Ureter (tissue), 1 donor: ENCODE measurements around the gene CENPN. TPM values are rescaled to one million over a fixed set of nuclear protein-coding genes. Genes with fewer than 3 reads are reported as not detected.

Experiments
- DNase-seq: peaks from one replicate; pipeline ENCODE4 v3.0.0-alpha.2; 2020; ENCODE audit warnings: low spot score
- total RNA-seq: library from RNA; stranded (reverse); gene quantifications from one replicate; pipeline ENCODE4 v1.2.4, GENCODE V29; 2023
- donor health status: DM: yes; HTN: yes; CAD: no.

Gene CENPN
- total RNA-seq, 1 donor from 2014 or later: 6.2 TPM

DNA sequence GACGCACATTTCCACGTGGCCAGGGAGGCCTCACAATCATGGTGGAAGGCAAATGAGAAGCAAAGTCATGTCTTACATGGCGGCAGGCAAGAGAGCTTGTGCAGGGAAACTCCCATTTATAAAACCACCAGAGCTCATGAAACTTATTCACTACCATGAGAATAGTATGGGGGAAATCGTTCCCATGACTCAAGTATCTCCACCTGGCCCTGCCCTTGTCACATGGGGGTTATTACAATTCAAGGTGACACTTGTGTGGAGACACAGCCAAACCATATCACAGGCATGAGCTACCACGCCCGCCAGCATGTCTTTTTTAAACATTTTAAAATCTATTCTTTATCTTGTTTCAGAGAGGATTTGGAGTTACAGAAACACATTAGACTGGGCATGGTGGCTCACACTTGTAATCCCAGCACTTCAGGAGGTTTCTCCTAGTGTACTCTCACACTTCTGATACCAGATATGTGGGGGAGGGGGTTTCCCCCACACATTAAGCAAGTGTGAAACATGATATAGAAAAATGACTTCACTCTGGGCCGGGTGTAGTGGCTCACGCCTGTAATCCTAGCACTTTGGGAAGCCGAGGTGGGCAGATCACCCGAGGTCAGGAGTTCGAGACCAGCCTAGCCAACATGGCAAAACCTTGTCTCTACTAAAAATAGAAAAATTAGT is 23.1 kb downstream of the CENPN start:
- DNase-seq: no peak

DNA sequence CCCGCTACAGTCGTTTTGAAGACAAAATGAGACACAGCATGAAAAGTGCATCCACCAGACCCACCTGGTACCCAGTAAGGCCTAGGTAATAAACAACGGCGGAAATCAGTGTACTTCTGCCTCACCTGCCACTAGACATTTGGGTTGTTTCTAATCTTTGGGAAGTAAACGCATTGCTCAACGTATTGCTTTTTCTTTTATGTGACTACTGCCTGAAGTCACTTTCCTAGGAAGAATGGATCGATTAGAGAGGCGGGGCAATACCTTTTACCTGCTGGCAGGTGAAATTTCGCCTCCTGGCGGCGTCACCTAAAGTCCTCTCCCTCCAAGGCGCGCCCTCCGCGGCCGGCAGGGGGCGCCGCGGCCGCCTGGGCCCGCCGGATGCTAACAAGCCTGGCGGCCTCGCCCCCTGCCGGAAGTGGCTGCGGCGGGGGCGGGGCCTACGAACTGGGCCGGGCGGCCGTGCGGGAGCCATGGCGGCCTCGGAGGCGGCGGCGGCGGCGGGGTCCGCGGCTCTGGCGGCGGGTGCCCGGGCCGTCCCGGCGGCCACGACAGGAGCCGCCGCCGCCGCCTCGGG is 28.5 kb downstream of the CENPN start, which contains the start of gene ATMIN:
Gene ATMIN, plus strand, starts transcription at position 445 of the 577 bp plus-strand sequence. Its CDS starts 29 bp downstream, at position 474.
- DNase-seq: peak; percentile 85

DNA sequence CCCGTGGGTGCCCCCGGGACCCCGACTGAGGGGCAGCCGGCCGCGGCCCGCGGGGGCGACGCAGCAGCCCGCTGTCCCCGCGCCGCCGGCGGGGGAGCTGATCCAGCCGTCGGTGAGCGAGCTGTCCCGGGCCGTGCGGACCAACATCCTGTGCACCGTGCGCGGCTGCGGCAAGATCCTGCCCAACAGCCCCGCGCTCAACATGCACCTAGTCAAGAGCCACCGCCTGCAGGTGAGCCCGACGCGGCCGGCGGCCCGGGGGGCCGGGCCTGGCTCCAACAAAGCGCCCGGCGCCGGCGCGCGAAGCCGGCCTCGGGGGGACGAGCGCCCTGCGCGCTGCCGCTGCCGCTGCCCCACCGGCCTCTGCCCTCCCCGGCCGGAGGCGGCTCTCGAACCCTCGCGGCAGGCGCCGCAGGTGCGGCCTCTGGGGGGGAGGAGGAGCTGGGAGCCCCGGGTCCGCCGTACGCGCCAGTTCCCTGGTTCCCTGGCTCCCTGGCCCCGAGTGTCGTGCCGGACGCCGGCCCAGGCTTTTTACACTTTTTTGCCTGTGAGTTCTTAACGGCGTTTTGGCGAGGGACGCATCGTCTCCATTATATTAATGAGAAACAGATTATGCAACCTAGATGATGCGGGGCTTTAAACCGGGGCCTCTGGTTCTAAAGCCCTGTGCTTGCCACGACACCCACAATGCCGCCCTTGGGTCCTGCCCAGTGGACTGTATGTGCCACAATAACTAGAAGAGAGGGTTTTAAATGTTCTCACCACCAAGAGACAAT is 29.1 kb downstream of the CENPN start:
- no peak for DNase-seq

DNA sequence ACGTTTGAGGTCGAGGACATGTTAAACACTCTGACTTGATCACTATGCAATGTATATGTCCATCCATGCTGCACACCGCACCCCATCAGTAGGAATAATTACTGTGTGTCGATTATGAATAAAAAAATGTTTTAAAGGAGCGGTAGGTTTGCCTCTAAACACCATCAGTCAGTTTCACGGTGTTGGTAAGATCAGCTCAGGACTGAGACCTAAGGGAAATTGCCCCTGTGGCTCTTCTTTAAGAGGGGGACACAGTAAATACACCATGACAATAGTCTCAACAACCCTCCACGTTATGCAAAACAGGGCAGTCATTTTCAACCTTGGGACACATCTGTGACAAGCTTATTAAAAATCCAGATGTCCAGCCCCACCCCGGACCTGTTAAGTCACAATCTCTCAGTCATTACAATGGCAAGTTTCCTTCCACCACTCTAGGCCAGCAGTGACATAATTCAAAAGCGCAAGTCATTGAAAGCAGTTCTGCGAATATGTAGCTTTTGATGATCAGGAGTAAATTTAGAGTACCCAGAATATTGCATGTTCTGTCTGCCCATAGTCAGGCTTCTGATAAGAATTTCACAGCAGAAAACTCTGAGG is 29.8 kb downstream of the CENPN start:
- no peak for DNase-seq

DNA sequence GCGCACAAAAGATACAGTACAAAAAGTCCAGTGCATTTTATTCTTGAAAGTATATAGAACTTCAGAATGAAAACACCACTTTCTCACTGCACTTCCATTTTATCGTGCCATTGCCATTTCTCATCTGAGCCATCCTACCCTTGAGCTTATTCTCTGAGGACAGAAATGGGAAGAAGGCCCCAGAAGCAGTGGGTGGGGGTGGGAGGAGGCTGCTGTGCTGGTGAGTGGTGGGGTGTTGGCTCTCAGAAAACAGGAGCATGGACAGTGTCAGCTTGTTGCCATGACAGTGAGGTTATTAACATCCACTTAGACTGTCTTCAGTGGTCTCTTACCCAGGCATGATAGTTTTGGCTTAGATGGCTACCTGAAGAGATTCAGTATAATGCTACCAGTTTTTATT is 33.1 kb downstream of the CENPN start:
- no peak for DNase-seq

DNA sequence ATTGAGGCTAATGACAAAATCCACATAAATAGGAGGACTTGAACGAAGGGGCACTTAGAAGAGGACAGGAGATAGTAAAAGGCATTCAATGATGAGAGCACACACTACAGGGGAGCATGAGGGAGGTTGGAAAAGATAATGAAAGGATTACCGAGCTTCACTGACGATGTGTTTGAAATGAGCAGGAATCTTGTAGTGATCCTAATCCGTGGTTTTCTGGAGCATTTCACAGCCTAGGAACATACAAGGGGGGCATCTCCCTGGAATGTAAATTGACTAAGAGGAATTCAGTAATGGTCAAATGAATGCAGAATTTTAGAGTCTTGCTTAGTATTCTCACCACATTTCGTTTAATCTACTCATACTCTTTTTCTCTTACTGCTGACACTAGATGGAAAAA is 33.8 kb downstream of the CENPN start:
- no peak for DNase-seq

DNA sequence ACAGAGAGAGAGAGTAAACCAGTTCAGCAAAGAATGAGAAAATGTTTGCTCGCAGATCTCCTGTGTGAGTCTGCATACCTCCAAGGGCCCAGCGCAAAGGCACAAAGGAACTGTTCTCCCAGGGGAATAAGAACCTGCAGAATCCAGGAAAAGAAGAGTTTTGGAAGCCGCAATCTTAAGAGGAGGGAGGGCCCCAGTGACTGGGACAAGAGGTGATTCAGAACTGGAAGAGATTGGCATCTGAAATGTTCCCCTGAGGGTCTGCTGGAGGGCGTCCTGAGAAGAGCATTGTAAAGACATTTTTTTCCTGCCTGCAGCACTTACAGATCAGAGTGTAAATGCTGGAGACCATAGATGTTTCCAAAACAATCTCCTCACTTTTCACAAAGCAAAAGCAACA is 34.7 kb downstream of the CENPN start:
- DNase-seq: no peak

DNA sequence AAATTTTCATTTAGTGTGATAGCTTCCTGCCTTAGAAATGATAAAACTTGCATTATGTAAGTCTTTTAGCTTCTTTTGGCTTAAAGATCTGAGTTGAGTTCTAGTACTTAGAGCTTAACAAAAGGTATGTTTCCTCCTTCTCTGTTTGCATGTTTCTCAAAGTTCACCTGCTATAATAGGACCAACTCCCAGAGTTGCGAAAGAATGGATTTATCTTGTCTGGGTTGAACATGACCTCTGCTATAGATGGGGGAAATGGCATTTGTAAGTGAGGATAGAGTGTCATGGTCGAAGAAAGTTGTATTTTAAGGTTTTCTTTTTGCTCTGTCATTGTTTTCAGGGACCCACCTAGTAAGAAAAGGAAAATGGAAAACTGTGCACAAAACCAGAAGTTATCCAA is 35.8 kb downstream of the CENPN start:
- no peak for DNase-seq

DNA sequence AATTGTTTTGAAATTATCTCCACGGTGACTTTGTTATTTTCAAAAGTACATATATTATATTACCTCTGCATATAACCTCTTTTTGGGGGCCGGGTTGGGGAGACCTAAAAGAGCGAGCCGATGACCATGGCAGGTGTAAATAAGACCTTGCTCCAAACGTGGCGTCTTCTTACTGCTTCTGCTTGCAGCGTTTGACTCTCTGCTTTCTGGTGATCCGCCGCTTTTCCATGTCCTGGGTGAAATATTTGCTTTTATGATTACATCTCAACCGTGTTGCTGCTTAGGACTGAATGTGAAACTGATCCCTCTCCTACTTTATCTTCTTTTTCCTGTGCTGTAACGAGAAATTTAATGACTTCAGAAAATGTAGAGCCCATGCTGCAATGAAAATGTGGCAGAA is 46.7 kb downstream of the CENPN start:
- no peak for DNase-seq

DNA sequence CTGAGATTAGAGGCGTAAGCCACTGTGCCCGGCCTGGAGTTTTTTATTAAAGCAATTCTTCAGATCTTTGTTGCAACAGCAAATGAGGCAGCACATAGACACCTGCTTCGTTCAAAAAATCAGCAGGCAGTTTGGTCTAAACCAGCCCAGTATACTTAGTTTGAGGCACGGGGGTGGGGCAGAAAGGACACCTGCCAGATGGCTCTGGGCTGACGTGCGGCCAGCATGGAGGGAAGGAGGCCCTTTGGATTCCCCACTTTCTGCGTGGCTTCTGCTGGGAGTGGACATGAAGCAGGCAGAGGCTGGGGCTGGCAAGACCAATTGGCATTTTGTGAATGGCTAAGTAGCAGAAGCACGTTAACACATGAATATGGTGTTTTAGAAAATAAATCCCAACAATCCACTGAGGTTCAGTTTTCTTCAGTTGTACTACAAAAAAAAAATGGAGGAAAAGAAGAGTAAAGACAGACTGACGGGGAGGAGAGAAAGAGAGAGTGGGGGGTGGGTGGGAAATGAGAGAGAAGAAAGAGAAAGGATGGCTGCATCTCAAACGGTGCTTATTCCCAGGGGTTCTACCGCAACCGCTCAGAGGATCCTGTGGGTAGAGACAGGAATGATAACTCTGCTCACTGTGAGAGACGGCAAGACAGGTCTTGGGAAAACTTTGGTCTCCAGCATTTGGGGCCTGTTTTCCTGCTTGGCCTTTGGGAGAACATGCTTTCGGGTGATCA is 53.7 kb downstream of the CENPN start:
- DNase-seq: no peak

DNA sequence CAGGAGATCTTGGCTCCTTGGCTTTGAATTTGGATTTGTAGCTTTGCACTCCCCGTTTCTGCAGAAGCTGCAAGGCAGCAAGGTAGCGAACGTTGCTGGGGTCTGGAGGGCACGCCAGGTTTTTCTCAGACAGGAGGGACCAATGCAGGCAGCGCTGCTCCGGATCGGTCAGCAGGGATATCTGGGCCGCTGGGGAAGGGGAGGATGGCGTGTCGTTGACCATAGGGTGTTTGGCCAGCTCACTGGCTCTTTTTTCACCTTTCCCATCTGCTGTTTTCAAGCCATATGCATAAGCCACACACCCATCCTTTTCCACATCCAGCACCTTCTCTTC is 54.3 kb downstream of the CENPN start:
- DNase-seq: no peak

DNA sequence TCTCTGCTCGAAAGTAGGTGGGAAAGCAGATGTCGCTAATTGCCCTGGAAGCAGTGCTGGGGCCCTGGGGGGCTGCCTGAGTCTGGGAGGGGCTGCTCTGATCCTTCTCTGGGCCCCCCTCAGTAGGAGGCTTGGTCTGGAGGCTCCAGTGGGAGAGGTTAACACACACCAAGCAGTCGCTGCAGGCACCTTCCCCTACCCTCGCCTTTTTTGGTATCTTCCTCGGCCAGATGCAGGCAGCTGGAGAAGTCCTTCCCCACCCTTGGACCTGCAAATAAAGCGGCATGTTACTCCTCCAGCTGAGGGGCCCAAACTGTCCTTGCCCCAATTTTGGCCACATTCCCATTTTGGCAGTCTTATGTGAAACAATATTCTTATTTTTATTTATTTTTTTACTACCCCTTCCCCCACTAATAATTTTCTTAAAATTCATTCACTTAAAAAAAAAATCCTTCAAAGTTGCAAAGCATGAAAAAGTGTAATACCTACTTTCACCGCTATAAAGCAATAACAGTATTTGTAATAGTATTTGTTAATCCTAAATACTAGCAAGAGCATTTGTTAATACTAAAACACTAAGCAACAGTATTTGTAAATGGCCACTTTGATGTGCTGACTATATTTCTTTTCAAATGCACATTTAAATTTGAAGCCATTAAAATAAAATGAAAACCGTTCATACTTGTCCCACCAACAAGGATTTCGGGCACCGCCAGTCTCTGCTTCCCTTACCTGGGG is 55.0 kb downstream of the CENPN start:
- DNase-seq: no peak

DNA sequence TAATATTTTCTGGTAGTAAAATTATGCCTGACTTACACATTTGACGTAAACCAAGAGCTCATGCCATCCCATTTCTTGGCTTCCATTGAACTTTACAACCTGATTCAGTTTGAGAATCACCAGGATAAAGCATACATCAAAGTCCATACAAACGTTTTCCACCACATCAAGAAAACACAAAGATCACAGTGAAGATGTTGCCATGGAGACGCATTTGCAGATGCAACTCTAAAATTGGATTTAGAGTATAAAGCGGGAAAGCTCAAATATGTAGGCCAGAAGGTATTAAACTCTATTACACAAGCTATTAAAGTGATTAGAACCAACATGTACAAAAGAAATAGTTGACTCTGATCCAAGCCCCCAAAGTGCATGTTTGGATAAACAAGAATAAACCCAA is 59.7 kb downstream of the CENPN start:
- DNase-seq: no peak

DNA sequence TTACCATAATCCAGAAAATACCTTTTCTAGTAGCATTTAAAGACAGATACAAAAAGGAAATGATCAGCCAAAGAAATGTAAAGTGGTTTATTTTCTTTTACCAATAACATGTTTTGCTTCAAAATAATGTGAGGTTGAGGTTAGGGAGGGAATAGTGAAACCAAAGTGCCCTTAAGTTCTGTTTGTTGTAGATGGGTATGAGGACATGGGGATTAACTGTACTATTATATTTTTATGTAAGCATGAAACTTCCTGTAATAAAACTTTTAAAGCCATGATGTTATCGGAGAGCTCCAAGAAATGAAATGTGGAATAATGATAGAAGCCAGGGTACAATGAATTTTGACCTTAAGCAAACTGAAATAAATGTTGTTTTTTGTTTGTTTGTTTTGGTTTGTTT is 60.2 kb downstream of the CENPN start:
- DNase-seq: no peak

DNA sequence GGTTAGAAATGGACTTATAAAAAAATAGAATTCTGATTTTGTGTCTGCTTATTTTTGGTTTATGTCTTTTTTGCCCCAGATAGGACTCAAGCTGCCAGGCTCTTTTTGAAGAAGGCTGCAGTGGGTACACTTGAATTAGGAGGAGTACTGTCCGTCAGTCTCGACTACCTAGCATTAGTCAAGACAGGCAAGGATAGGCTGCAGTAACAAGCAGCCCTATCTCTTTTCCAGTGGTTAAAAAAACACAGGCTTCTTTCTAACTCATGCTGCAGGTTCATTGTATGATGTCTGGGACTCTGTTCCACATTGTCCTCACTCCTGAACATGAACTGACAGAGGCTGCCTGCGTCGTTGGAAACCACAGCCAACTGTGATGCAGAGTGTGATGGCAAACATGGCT is 62.0 kb downstream of the CENPN start:
- no peak for DNase-seq

DNA sequence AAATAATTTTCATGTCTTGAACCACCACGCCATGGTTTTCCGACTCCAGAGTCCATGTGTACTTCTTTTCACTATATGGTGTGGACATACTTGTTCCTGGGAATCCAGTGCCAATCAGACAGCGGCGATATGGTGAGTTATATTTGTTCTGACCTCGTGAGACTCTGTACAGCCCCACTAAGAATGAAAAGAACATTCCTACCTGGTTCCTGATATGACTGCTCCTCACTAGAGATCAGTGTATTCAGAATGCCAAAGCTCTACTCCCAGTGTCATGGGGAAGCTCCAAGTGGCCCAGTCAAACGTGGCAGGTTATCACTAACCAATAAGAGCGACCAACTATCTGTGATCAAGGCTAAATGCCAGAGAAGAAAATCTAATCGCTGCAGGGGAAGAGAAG is 64.0 kb downstream of the CENPN start:
- no peak for DNase-seq

DNA sequence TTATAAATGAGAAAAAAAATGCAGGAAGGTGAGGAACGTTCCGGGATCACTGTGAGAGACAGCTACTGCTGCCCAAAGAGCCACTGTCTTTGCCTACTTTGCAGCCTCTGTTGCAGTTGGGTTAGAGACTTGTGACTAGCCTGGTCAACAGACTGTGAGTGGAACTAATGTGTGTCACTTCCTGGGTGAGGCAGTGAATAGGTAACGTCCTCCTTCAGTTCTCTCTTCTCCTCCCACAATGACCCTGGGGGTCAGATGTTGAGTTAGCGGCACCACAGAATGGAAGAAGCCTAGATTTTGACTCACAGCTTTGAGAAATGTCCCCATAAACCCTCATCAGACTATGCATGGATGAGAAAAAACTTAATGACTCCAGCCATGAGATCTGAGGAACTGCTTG is 64.8 kb downstream of the CENPN start:
- no peak for DNase-seq

DNA sequence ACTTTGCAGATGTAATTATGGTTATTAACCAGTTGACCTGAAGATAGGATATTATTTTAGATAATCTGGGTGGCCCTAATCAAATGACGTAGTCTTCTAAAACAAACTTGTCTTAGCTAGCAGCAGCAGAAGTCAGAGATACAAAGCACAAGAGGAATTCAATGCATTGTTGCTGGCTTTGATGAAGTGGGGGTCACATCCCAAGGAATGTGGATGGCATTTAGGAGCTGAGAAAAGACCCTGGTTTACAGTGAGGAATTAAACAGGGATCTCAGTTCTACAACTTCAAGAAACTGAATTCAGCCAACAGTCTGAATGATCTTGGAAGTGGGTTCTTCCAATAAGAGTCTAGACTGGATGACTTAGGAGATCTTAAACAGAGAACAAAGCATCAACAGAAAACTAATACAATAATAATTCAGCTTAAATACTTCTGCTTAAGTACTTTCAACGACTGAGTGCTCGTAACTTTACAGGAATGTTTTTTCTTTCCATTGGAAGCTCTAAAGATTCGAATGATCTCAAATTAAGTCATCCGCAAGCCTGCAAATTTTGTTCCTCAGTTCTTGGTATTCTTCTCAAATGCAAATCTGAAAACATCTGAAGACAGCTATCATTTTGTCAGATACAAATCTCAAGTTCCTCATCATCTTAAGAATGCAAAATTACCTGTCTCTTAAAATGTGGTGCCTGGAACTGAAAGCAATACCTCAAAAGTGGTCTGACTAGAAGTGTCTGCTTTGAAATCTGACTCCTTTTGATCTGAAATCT is 66.7 kb downstream of the CENPN start:
- DNase-seq: no peak

DNA sequence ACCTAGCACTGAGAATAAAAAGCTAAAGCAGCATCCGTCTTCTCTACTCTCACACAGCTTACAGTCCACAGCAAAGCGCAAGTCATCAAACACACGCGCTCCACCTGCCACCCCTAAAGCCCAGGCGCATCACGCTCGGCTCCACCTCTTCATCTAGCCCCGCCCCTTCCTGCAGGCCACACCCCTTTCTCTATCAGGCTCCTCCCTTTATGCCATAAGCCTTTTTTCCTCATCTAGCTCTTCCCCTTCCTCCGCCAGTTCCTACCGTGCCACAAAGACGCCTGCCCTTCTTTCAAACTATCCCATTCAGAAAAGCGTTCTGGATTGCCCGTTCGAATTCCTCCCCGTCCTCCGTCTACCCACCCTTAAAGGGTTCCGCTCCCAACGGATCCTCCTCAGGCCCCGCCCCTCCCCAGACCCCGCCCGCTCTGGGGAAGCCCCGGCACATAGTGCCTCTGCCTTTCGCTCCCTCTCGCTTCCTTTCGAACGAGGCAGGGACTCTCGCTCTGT is 69.6 kb downstream of the CENPN start:
- DNase-seq: peak; percentile 93
